ENCODE results near the gene TRPM3.
"Not testable (repeated sequence)": the region's sequence is repeated elsewhere in the genome, so short reads cannot be mapped to it uniquely, and the experiment has no call there.

Gene TRPM3

DNA sequence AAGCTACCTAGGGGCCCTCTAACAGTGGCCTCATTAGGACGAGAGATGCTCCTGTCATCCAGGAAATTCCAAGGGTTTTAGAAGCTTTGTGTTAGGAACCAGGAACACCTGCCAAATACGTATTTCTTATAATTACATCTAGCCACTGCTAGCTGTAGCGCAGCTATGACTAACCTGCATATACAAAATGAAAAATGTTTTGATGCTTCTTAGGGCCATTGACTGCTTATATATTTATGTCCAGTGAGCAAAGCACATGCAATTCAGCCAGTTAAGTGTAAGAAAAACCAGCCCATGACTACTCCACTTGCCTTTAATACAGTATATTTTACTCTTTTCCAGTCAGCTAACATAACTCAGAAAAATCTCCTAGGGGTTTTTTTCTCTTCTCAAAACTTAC, 143.3 kb downstream of the TRPM3 start:
- TF ChIP-seq, protein P1, sequence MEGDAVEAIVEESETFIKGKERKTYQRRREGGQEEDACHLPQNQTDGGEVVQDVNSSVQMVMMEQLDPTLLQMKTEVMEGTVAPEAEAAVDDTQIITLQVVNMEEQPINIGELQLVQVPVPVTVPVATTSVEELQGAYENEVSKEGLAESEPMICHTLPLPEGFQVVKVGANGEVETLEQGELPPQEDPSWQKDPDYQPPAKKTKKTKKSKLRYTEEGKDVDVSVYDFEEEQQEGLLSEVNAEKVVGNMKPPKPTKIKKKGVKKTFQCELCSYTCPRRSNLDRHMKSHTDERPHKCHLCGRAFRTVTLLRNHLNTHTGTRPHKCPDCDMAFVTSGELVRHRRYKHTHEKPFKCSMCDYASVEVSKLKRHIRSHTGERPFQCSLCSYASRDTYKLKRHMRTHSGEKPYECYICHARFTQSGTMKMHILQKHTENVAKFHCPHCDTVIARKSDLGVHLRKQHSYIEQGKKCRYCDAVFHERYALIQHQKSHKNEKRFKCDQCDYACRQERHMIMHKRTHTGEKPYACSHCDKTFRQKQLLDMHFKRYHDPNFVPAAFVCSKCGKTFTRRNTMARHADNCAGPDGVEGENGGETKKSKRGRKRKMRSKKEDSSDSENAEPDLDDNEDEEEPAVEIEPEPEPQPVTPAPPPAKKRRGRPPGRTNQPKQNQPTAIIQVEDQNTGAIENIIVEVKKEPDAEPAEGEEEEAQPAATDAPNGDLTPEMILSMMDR (conservative IDR thresholded peaks at IDR 0.05; ENCODE audit: low read depth, low read length), result no peak
- no peak overlapping the region for H3K4me3 ChIP-seq (ENCODE audit: low read depth, low read length)
- DNase-seq (ENCODE audit: low read depth), result no peak

DNA sequence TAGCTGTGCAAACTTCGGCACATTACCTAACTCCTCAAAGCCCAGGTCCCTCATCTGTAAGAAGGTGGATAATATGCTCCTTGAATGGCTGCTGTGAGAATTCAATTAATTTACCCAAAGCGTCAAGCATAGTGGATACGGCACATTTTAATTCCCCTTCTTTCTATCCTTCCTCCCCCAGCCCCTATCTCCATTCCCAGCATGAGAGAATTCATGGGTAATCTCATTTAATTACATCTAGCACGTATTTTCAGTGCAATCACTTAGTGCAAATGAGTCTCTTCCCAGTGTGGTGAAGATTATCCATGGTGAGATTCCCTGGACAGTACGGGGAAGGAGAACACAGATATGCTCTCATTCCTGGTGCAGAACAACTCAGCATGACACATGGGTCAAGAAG, 145.6 kb downstream of the TRPM3 start:
- no peak for DNase-seq (ENCODE audit: low read depth)
- TF ChIP-seq, protein P1 (conservative IDR thresholded peaks at IDR 0.05; ENCODE audit: low read depth, low read length), result no peak

DNA sequence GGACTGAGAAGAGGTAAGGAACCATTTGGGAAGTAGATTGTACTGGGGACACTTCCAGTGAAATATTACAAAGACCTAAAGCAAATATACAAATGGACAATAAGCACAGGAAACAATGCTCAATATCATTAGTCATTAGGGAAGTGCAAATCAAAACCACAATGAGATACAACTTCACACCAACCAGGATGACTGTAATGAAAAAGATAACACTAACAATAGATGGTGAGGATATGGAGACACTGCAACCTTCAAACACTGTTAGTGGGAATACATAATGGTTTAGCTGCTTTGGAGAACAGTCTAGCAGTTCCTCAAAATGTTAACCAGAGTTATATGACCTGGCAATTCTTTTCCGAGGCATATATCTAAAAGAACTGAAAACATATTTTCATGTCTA, 149.7 kb downstream of the TRPM3 start:
- DNase-seq (ENCODE audit: low read depth), result no peak
- TF ChIP-seq, protein P1 (conservative IDR thresholded peaks at IDR 0.05; ENCODE audit: low read depth, low read length), result no peak

More for the DNA sequence above, 145.6 kb downstream of the TRPM3 start:
- H3K4me3 ChIP-seq (ENCODE audit: low read depth, low read length), result no peak overlapping the region

DNA sequence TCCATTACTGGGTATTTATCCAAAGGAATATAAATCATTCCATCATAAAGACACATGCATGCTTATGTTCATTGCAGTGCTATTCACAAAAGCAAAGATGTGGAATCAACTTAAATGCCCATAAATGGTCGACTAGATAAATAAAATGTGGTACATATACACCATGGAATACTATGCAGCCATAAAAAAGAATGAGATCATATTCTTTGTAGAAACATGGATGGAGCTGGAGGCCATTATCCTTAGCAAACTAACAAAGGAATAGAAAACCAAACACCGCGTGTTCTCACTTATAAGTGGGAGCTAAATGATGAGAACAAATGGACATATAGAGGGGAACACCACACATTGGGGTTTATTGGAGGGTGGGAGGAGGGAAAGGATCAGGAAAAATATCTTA, 155.0 kb downstream of the TRPM3 start:
- not testable (repeated sequence) for DNase-seq (ENCODE audit: low read depth); H3K4me3 ChIP-seq (ENCODE audit: low read depth, low read length)

More for the DNA sequence above, 149.7 kb downstream of the TRPM3 start:
- no peak overlapping the region for H3K4me3 ChIP-seq (ENCODE audit: low read depth, low read length)

DNA sequence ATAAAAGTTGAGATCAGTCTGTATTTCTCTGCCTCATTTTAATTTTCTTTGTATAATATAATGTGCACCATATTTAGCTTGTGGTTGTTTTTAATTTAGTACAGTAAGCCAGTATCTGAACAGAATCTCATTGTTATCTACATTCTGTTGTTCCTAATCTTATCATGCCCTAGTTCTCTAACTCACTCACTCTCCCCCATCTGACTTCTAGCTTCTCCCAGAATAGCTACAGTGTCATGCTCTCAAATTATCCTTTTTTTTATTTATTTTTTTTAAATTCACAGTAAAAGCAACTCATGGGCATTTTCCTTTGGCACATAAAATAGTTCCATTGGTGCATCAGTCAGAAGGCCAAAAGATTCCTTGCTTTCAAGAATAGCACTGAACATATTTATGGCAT, 156.6 kb downstream of the TRPM3 start:
- no peak overlapping the region for H3K4me3 ChIP-seq (ENCODE audit: low read depth, low read length)
- DNase-seq (ENCODE audit: low read depth), result no peak
- TF ChIP-seq, protein P1 (conservative IDR thresholded peaks at IDR 0.05; ENCODE audit: low read depth, low read length), result no peak

DNA sequence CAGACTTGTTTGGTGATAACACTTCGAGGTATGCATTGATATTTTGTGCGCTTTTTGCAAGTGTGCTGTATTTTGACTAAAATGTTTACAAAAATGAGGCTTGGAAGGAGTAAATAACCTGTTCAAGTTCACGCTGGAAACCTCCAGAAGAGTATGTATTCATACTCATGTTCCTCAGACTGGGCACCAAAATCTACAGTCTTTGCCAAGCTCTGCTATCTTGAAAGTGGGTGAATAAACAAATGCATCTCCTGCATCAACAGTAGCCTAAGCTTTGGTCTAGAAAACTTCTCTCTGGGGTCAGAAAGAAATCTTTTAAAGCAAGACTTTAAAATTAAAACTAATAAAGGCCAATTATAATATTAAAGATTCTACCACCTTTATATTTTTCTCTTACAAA, 157.9 kb downstream of the TRPM3 start:
- no peak for DNase-seq (ENCODE audit: low read depth)
- no peak overlapping the region for H3K4me3 ChIP-seq (ENCODE audit: low read depth, low read length)
- TF ChIP-seq, protein P1 (conservative IDR thresholded peaks at IDR 0.05; ENCODE audit: low read depth, low read length), result no peak

DNA sequence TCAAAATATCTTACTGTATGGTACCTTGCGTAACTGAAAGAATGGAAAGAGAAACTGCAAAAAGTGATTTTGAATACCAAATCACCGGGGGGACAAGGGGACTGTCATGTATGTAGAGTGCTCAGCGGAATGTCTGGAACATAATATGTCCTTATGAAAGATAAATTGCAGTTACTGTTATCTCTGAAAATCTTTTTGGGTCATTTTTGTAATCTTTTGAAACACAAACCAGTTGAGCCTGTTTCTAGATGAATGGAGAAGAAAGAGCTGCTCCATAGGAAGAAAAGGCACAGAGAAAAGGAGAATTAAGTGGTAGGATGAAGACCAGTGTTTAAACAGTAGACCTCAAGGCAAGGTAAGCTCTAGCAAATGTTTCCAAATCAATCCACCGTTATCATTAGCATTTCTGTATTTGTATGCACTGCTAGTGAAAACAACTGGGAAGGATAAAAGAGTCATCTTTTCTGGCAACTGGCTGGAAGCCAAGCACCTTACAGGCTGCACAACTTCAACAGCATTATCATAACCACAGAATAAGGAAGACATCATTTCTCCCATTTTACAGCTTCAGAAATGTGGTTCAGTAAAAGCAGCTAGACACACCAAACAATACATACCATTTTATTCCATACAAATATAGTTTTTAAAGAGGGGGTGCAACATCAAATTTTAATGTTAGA, 158.5 kb downstream of the TRPM3 start:
- no peak overlapping the region for H3K4me3 ChIP-seq (ENCODE audit: low read depth, low read length)
- TF ChIP-seq, protein P1 (conservative IDR thresholded peaks at IDR 0.05; ENCODE audit: low read depth, low read length), result no peak
- peak; percentile 24 for DNase-seq (ENCODE audit: low read depth)
